GM23338 (cell line): ENCODE data around the gene RAP2A.

Experiments
- CREB1 ChIP-seq: fragments of 250-450 bp; sonication (Bioruptor Pico); IDR thresholded peaks from 2 replicates; pipeline ENCODE4 v1.5.0; 2020; ENCODE audit warnings: low read depth, mild to moderate bottlenecking, moderate library complexity
- EZH2phosphoT487 ChIP-seq: fragments of 200-600 bp; sonication (generic); IDR thresholded peaks from one replicate; pipeline ENCODE4 v1.8.1; 2018; ENCODE audit warnings: antibody characterized with exemption; ENCODE audit not compliant: unreplicated experiment

GRCh38 chr13:97423300-97424045, 10.5 kb upstream of the RAP2A start:
- TF ChIP-seq CREB1 (CRISPR knock-in tag) = no peak
- no peak for TF ChIP-seq EZH2phosphoT487
